ENCODE measurements around the gene C12orf60. TPM values are rescaled to one million over a fixed set of nuclear protein-coding genes. Genes with fewer than 3 reads are reported as not detected.

Gene C12orf60
- polyA plus RNA-seq, 2 of the 4 experiments (the other 2 are of a cell fraction): 2.4 to 5.5 TPM

GRCh38 chr12:14839262-14839661, 35.8 kb downstream of the C12orf60 start:
- no peak for FAIRE-seq
- TF ChIP-seq MAX (IDR thresholded peaks at IDR 0.05) (no peak), HOXB13 (CRISPR knock-in tag; IDR thresholded peaks at IDR 0.05; ENCODE audit: low read depth) (no peak), ZNF302 (CRISPR knock-in tag; IDR thresholded peaks at IDR 0.05) (no peak), KDM1A (IDR thresholded peaks at IDR 0.05; ENCODE audit: low read depth) (no peak), JUN (IDR thresholded peaks at IDR 0.05) (no peak), RARB (CRISPR knock-in tag; IDR thresholded peaks at IDR 0.05) (no peak), HDAC2 (IDR thresholded peaks at IDR 0.05) (no peak), CHD4 (IDR thresholded peaks at IDR 0.05; ENCODE audit: borderline replicate concordance) (no peak), RNF2 (IDR thresholded peaks at IDR 0.05; ENCODE audit: borderline replicate concordance, low read depth) (no peak), NPAS2 (CRISPR knock-in tag; IDR thresholded peaks at IDR 0.05; ENCODE audit: borderline replicate concordance) (no peak), SREBF2 (IDR thresholded peaks at IDR 0.05) (no peak), RFX5 (IDR thresholded peaks at IDR 0.05) (no peak)
- TF ChIP-seq, protein P1, sequence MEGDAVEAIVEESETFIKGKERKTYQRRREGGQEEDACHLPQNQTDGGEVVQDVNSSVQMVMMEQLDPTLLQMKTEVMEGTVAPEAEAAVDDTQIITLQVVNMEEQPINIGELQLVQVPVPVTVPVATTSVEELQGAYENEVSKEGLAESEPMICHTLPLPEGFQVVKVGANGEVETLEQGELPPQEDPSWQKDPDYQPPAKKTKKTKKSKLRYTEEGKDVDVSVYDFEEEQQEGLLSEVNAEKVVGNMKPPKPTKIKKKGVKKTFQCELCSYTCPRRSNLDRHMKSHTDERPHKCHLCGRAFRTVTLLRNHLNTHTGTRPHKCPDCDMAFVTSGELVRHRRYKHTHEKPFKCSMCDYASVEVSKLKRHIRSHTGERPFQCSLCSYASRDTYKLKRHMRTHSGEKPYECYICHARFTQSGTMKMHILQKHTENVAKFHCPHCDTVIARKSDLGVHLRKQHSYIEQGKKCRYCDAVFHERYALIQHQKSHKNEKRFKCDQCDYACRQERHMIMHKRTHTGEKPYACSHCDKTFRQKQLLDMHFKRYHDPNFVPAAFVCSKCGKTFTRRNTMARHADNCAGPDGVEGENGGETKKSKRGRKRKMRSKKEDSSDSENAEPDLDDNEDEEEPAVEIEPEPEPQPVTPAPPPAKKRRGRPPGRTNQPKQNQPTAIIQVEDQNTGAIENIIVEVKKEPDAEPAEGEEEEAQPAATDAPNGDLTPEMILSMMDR (IDR thresholded peaks at IDR 0.05): no peak
- TF ChIP-seq, protein P2, sequence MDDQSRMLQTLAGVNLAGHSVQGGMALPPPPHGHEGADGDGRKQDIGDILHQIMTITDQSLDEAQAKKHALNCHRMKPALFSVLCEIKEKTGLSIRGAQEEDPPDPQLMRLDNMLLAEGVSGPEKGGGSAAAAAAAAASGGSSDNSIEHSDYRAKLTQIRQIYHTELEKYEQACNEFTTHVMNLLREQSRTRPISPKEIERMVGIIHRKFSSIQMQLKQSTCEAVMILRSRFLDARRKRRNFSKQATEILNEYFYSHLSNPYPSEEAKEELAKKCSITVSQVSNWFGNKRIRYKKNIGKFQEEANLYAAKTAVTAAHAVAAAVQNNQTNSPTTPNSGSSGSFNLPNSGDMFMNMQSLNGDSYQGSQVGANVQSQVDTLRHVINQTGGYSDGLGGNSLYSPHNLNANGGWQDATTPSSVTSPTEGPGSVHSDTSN (IDR thresholded peaks at IDR 0.05): no peak
- WGBS (ENCODE audit: missing lambda C conversion rate): 92% methylated on average over 1 of the region's 1 CpG
- ChIA-PET POLR2A (no interaction called here), CTCF (interaction anchor here (2.7 kb wide), 1 partner anchor 28 kb away, joined by 12 read pairs; no protein-coding TSS in a partner anchor)
- H3K4me3 ChIP-seq: no peak overlapping the region
- H3K4me1 ChIP-seq: peaks cover 67% of the 10 kb centered on the region
- H3K4me2 ChIP-seq: no peak overlapping the region
- H3K27ac ChIP-seq: peak overlapping the region; percentile 80 to 90; a peak in 5 of 6 replicates
- peaks cover 11% of the 10 kb centered on the region; the same call in 2 of the 3 replicates for H3K9me3 ChIP-seq
- no peak for ATAC-seq
- no peak for DNase-seq (ENCODE audit: low read depth in 1 of 2, low spot score in 1 of 2)

- 49% methylated on average over 4 of the region's 4 CpGs for WGBS (ENCODE audit: missing lambda C conversion rate)
- ATAC-seq (no peak), FAIRE-seq (no peak), DNase-seq (ENCODE audit: low read depth in 1 of 2, low spot score in 1 of 2) (no peak)
- POLR2A ChIA-PET: no interaction called here
- Histone ChIP-seq H3K27ac (peak overlapping the region; percentile 80 to 86), H3K4me3 (no peak overlapping the region), H3K9me3 (peaks cover 11% of the 10 kb centered on the region; the same call in 2 of the 3 replicates), H3K4me1 (peaks cover 53% of the 10 kb centered on the region), H3K4me2 (peak overlapping the region; percentile 65; the same call in 2 of the 3 replicates)
- TF ChIP-seq SMC3 (IDR thresholded peaks at IDR 0.05) (no peak), HOXB5 (CRISPR knock-in tag; IDR thresholded peaks at IDR 0.05) (no peak), HES2 (IDR thresholded peaks at IDR 0.05) (no peak), E2F6 (IDR thresholded peaks at IDR 0.05; ENCODE audit: borderline replicate concordance, low read depth) (no peak), HOXB13 (CRISPR knock-in tag; IDR thresholded peaks at IDR 0.05; ENCODE audit: low read depth) (no peak), BHLHE40 (IDR thresholded peaks at IDR 0.05; ENCODE audit: low read depth, low read length) (no peak), NR3C1 (IDR thresholded peaks at IDR 0.05) (no peak), FOXS1 (CRISPR knock-in tag; IDR thresholded peaks at IDR 0.05) (no peak)
- CTCF ChIA-PET: interaction anchor here (1.0 to 2.7 kb wide), 3 partner anchors 29 to 155 kb away, joined by 3 to 12 read pairs (median 3); partner anchors contain the start of genes C12orf60 and WBP11
Measured at GRCh38 chr12:14840616-14841015, 37.1 kb downstream of the C12orf60 start.
